ENCODE measurements around the gene SLC26A6.

The SLC26A6 gene

DNA sequence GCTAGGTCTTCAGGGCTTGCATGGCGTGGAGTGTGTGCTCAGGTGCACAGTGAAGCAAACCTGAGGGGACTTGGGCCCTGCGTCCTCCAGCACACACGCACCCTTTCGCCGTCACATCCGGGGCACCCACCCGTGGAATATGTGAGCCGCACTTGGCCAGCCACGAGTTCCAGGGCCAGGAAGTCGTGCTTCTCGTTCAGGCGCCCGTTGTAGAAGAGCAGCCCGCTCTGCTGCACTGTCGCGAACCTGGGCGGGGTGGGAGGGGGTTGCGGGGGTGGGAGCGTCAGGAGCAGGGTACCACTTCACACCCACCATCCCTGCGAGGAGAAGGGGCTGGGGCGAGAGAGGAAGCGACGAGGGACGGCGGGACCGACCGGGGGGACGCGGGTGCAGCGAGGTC, 20.3 kb upstream of the SLC26A6 start:
- peak overlapping the region; percentile 59 for H3K4me3 ChIP-seq (ENCODE audit: low read depth, low read length, poor library complexity, severe bottlenecking)
- no peaks in the 10 kb centered on the region for H3K27me3 ChIP-seq (ENCODE audit: insufficient read depth, low read length)
- H3K9me2 ChIP-seq (ENCODE audit: low read depth, low read length), result no peaks in the 10 kb centered on the region
- peak overlapping the region; percentile 56 for H3K9ac ChIP-seq (ENCODE audit: low read length)
- H3K4me2 ChIP-seq (ENCODE audit: low read length), result peak overlapping the region; percentile 60
- TF ChIP-seq, protein P1, sequence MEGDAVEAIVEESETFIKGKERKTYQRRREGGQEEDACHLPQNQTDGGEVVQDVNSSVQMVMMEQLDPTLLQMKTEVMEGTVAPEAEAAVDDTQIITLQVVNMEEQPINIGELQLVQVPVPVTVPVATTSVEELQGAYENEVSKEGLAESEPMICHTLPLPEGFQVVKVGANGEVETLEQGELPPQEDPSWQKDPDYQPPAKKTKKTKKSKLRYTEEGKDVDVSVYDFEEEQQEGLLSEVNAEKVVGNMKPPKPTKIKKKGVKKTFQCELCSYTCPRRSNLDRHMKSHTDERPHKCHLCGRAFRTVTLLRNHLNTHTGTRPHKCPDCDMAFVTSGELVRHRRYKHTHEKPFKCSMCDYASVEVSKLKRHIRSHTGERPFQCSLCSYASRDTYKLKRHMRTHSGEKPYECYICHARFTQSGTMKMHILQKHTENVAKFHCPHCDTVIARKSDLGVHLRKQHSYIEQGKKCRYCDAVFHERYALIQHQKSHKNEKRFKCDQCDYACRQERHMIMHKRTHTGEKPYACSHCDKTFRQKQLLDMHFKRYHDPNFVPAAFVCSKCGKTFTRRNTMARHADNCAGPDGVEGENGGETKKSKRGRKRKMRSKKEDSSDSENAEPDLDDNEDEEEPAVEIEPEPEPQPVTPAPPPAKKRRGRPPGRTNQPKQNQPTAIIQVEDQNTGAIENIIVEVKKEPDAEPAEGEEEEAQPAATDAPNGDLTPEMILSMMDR (IDR thresholded peaks at IDR 0.05; ENCODE audit: low read length), result no peak
- no peak for TF ChIP-seq EZH2 (IDR thresholded peaks at IDR 0.05; ENCODE audit: borderline replicate concordance, low read length)
- no peak overlapping the region for H2AFZ ChIP-seq (ENCODE audit: low read length)
- no peaks in the 10 kb centered on the region for H3K9me3 ChIP-seq (ENCODE audit: low read length)
- no peaks in the 10 kb centered on the region for H3K79me2 ChIP-seq (ENCODE audit: insufficient read depth, low read length)
- no peaks in the 10 kb centered on the region for H3F3A ChIP-seq (ENCODE audit: insufficient read depth, low read length)
- H3K4me1 ChIP-seq (ENCODE audit: insufficient read depth, low read length, severe bottlenecking), result peaks cover 16% of the 10 kb centered on the region
- no peaks in the 10 kb centered on the region for H4K20me1 ChIP-seq (ENCODE audit: insufficient read depth, low read length)
- H3K27ac ChIP-seq (ENCODE audit: low read depth, low read length, poor library complexity, severe bottlenecking), result peak overlapping the region; percentile 22
- H3K36me3 ChIP-seq (ENCODE audit: insufficient read depth, low read length), result no peaks in the 10 kb centered on the region

DNA sequence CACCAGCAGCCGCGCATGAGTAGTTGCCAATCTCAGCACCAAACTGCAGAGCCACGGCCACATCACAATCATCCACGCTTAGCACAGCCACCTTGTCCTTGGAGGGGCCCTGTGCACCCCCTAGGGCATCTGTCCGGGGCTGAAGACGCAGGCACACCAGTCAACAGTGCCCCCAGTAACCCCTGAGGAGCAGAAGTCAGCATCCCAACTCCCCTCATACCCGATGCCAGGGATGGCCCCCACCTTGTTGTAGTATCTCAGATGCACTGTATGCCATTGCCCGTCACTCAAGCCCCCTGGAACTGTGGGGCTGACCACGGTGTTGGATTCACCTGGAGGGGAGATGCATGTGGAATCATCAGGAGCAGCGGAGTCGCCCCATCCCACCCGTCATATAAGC, 19.8 kb upstream of the SLC26A6 start:
- no peak for TF ChIP-seq EZH2 (IDR thresholded peaks at IDR 0.05; ENCODE audit: borderline replicate concordance, low read length)
- TF ChIP-seq, protein P1 (IDR thresholded peaks at IDR 0.05; ENCODE audit: low read length), result no peak
- Histone ChIP-seq H3K4me3 (ENCODE audit: low read depth, low read length, poor library complexity, severe bottlenecking) (peak overlapping the region; percentile 59), H3K36me3 (ENCODE audit: insufficient read depth, low read length) (no peaks in the 10 kb centered on the region), H3K27me3 (ENCODE audit: insufficient read depth, low read length) (no peaks in the 10 kb centered on the region), H2AFZ (ENCODE audit: low read length) (no peak overlapping the region), H3K9ac (ENCODE audit: low read length) (peak overlapping the region; percentile 56; the same call in 1 of the 2 replicates), H4K20me1 (ENCODE audit: insufficient read depth, low read length) (no peaks in the 10 kb centered on the region), H3K4me1 (ENCODE audit: insufficient read depth, low read length, severe bottlenecking) (peaks cover 16% of the 10 kb centered on the region), H3K27ac (ENCODE audit: low read depth, low read length, poor library complexity, severe bottlenecking) (peak overlapping the region; percentile 22), H3K9me2 (ENCODE audit: low read depth, low read length) (no peaks in the 10 kb centered on the region), H3F3A (ENCODE audit: insufficient read depth, low read length) (no peaks in the 10 kb centered on the region), H3K4me2 (ENCODE audit: low read length) (peak overlapping the region; percentile 60), H3K9me3 (ENCODE audit: low read length) (no peaks in the 10 kb centered on the region), H3K79me2 (ENCODE audit: insufficient read depth, low read length) (no peaks in the 10 kb centered on the region)

DNA sequence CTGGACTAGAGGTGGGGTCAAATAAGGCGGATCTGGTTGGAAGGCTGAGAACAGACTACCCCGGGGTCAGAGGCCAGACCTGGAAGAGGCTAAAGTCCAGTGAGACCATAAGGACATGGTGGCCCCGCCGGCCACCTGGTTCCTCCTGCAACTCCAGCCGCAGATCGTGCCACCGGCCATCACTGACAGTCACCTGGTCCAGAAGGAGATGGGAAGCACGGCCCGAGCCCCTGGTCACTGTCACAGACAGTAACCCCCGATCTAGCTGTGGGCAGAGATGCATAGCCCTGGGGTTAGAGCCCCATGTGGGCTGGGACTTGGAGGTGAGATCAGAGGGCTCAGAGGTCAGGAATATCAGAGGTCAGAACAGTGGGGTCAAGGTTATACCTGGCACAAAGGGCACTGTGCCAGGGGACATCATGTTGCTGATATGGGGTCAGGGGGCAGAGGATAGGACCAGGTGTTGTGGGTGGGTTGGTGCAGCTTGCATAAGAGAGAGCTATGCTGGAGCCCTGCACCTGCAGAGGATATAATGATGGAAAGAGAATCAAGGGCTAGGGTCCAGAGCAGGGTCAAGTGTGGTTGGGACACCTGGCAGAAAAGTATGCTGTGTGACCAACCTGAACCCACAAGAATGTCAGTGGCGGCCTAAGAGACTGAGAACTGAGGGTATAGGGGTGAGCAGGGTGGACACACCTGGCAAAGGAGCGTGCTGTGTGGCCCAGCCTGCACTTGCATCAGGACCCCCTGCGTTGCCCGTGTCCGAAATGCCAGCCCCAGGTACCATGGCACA, 17.9 kb upstream of the SLC26A6 start:
- Histone ChIP-seq H4K20me1 (ENCODE audit: insufficient read depth, low read length) (no peaks in the 10 kb centered on the region), H3K27ac (ENCODE audit: low read depth, low read length, poor library complexity, severe bottlenecking) (no peak overlapping the region), H3K79me2 (ENCODE audit: insufficient read depth, low read length) (no peaks in the 10 kb centered on the region), H3F3A (ENCODE audit: insufficient read depth, low read length) (no peaks in the 10 kb centered on the region), H3K9me2 (ENCODE audit: low read depth, low read length) (no peaks in the 10 kb centered on the region), H3K9ac (ENCODE audit: low read length) (no peak overlapping the region), H3K4me1 (ENCODE audit: insufficient read depth, low read length, severe bottlenecking) (peaks cover 16% of the 10 kb centered on the region), H3K4me3 (ENCODE audit: low read depth, low read length, poor library complexity, severe bottlenecking) (no peak overlapping the region), H3K27me3 (ENCODE audit: insufficient read depth, low read length) (no peaks in the 10 kb centered on the region), H3K36me3 (ENCODE audit: insufficient read depth, low read length) (no peaks in the 10 kb centered on the region), H2AFZ (ENCODE audit: low read length) (no peak overlapping the region), H3K4me2 (ENCODE audit: low read length) (no peak overlapping the region), H3K9me3 (ENCODE audit: low read length) (no peaks in the 10 kb centered on the region)
- TF ChIP-seq, protein P1 (IDR thresholded peaks at IDR 0.05; ENCODE audit: low read length), result no peak
- no peak for TF ChIP-seq EZH2 (IDR thresholded peaks at IDR 0.05; ENCODE audit: borderline replicate concordance, low read length)

Data from OCI-LY1 (cell line).